NCI-H128 (cell line): Measurements from ENCODE around the gene L3MBTL4.
"Not testable (repeated sequence)": the region's sequence is repeated elsewhere in the genome, so short reads cannot be mapped to it uniquely, and the experiment has no call there.

Experiments used
- DNase-seq: peaks from one replicate; lab custom pipeline; 2025; ENCODE audit not compliant: unreplicated experiment; lab: John Stamatoyannopoulos, UW

L3MBTL4 gene

GRCh38 chr18:6406910-6407470 is 7.7 kb downstream of the L3MBTL4 start:
- DNase-seq, result no peak

GRCh38 chr18:6406075-6406909 is 8.4 kb downstream of the L3MBTL4 start:
- no peak for DNase-seq

- DNase-seq, result peak; percentile 54
Observed at GRCh38 chr18:6405237-6406074, 9.3 kb downstream of the L3MBTL4 start.

- DNase-seq, result no peak
Observed at GRCh38 chr18:6404834-6405233, 9.9 kb downstream of the L3MBTL4 start.

GRCh38 chr18:6401687-6402086 is 13.0 kb downstream of the L3MBTL4 start:
- no peak for DNase-seq

- no peak for DNase-seq
Observed at GRCh38 chr18:6399776-6400175, 14.9 kb downstream of the L3MBTL4 start.

GRCh38 chr18:6397931-6398566 is 16.7 kb downstream of the L3MBTL4 start:
- no peak for DNase-seq

GRCh38 chr18:6396847-6397246 is 17.9 kb downstream of the L3MBTL4 start:
- DNase-seq, result no peak

GRCh38 chr18:6396276-6396675 is 18.4 kb downstream of the L3MBTL4 start:
- DNase-seq, result no peak

GRCh38 chr18:6389005-6389404 is 25.7 kb downstream of the L3MBTL4 start:
- DNase-seq, result no peak

GRCh38 chr18:6382963-6383362 is 31.7 kb downstream of the L3MBTL4 start:
- no peak for DNase-seq

GRCh38 chr18:6377473-6377872 is 37.2 kb downstream of the L3MBTL4 start:
- not testable (repeated sequence) for DNase-seq

GRCh38 chr18:6376433-6377229 is 38.1 kb downstream of the L3MBTL4 start:
- DNase-seq, result no peak

- DNase-seq, result no peak
Observed at GRCh38 chr18:6374935-6375529, 39.7 kb downstream of the L3MBTL4 start.

- no peak for DNase-seq
Observed at GRCh38 chr18:6374340-6374739, 40.4 kb downstream of the L3MBTL4 start.

GRCh38 chr18:6373187-6373586 is 41.5 kb downstream of the L3MBTL4 start:
- no peak for DNase-seq

GRCh38 chr18:6370886-6371635 is 43.6 kb downstream of the L3MBTL4 start:
- DNase-seq, result peak; percentile 97

- DNase-seq, result peak; percentile 44
Observed at GRCh38 chr18:6370410-6370809, 44.3 kb downstream of the L3MBTL4 start.

- no peak for DNase-seq
Observed at GRCh38 chr18:6368017-6368416, 46.7 kb downstream of the L3MBTL4 start.
